Epithelial cell of esophagus (primary cell): Measurements from ENCODE around the gene MANF.

ENCODE experiments used
- DNase-seq: peaks from one replicate; pipeline ENCODE4 v3.0.0; 2010; ENCODE audit warnings: low read depth
- H3K4me3 ChIP-seq: 2 replicates; pipeline ENCODE4 v1.5.1; 2011; ENCODE audit warnings: mild to moderate bottlenecking, low read length, control low read depth
- CTCF ChIP-seq: IDR thresholded peaks from 2 replicates; pipeline ENCODE4 v1.5.1; 2011; ENCODE audit warnings: low read depth, mild to moderate bottlenecking, low read length, control low read depth, inconsistent platforms; ENCODE audit not compliant: insufficient read depth; ENCODE audit errors: missing control alignments

Gene MANF

GRCh38 chr3:51371943-51372557 lies 13.0 kb upstream of the MANF start:
- peak; percentile 78 for DNase-seq
- TF ChIP-seq CTCF, result peak; percentile 83
- H3K4me3 ChIP-seq, result no peak overlapping the region

GRCh38 chr3:51373658-51374421 lies 11.3 kb upstream of the MANF start:
- TF ChIP-seq CTCF, result no peak
- DNase-seq, result no peak
- H3K4me3 ChIP-seq, result no peak overlapping the region

GRCh38 chr3:51374456-51374855 lies 10.6 kb upstream of the MANF start:
- no peak for TF ChIP-seq CTCF
- no peak for DNase-seq
- no peak overlapping the region for H3K4me3 ChIP-seq

- DNase-seq, result no peak
- no peak overlapping the region for H3K4me3 ChIP-seq
- TF ChIP-seq CTCF, result no peak
Measured at GRCh38 chr3:51375136-51375535, 10.0 kb upstream of the MANF start.

- no peak for DNase-seq
- H3K4me3 ChIP-seq, result no peak overlapping the region
- TF ChIP-seq CTCF, result no peak
Measured at GRCh38 chr3:51375571-51375970, 9.5 kb upstream of the MANF start.

- no peak overlapping the region for H3K4me3 ChIP-seq
- TF ChIP-seq CTCF, result no peak
- DNase-seq, result no peak
Measured at GRCh38 chr3:51378065-51378464, 7.0 kb upstream of the MANF start.

- no peak overlapping the region for H3K4me3 ChIP-seq
- no peak for DNase-seq
- TF ChIP-seq CTCF, result no peak
Measured at GRCh38 chr3:51378726-51379125, 6.4 kb upstream of the MANF start.
